H9 (cell line): ENCODE results near the gene DERL2. TPM values are rescaled to one million over a fixed set of nuclear protein-coding genes. Genes with fewer than 3 reads are reported as not detected.

Experiments used
- DNase-seq: peaks from one replicate; pipeline ENCODE4 v3.0.0-alpha.2; 2017
- H2AFZ ChIP-seq: one replicate; pipeline ENCODE4 v1.6.1; 2013; ENCODE audit warnings: mild to moderate bottlenecking, low read length, control low read depth, moderate library complexity
- H2AK5ac ChIP-seq: 2 replicates; pipeline ENCODE4 v1.6.1; 2013; ENCODE audit warnings: low read length, control low read depth, mixed read lengths; ENCODE audit not compliant: insufficient read length
- H2BK120ac ChIP-seq: one replicate; pipeline ENCODE4 v1.6.1; 2013; ENCODE audit warnings: low read depth, mild to moderate bottlenecking, low read length, control low read depth, inconsistent platforms; ENCODE audit not compliant: poor library complexity, severe bottlenecking
- H2BK12ac ChIP-seq: 2 replicates; pipeline ENCODE4 v1.6.1; 2013; ENCODE audit warnings: low read length, control low read depth, mixed read lengths, low read depth; ENCODE audit not compliant: insufficient read length
- H2BK15ac ChIP-seq: 2 replicates; pipeline ENCODE4 v1.6.1; 2013; ENCODE audit warnings: low read depth, low read length, control low read depth
- H2BK20ac ChIP-seq: one replicate; pipeline ENCODE4 v1.6.1; 2013; ENCODE audit warnings: low read depth, mild to moderate bottlenecking, low read length, control low read depth, inconsistent platforms; ENCODE audit not compliant: poor library complexity, severe bottlenecking
- H2BK5ac ChIP-seq: 2 replicates; pipeline ENCODE4 v1.6.1; 2013; ENCODE audit warnings: low read length, control low read depth, mixed read lengths; ENCODE audit not compliant: insufficient read length
- H3K14ac ChIP-seq: 2 replicates; pipeline ENCODE4 v1.6.1; 2013; ENCODE audit warnings: low read length, control low read depth; ENCODE audit not compliant: insufficient read depth
- H3K18ac ChIP-seq: 2 replicates; pipeline ENCODE4 v1.6.1; 2013; ENCODE audit warnings: low read depth, mild to moderate bottlenecking, mixed read lengths, low read length, control low read depth; ENCODE audit not compliant: insufficient read length
- H3K23ac ChIP-seq: 2 replicates; pipeline ENCODE4 v1.6.1; 2013; ENCODE audit warnings: low read length, control low read depth, mixed read lengths, low read depth; ENCODE audit not compliant: insufficient read length
- H3K23me2 ChIP-seq: 2 replicates; pipeline ENCODE4 v1.6.1; 2013; ENCODE audit warnings: low read depth, mild to moderate bottlenecking, mixed read lengths, low read length, control low read depth; ENCODE audit not compliant: insufficient read length, poor library complexity, severe bottlenecking
- H3K27ac ChIP-seq: 2 replicates; pipeline ENCODE4 v1.5.1; 2013; ENCODE audit warnings: low read length, control low read depth, mixed read lengths, low read depth; ENCODE audit not compliant: insufficient read length
- H3K27me3 ChIP-seq: 2 replicates; pipeline ENCODE4 v1.6.1; 2013; ENCODE audit warnings: low read length, control low read depth, inconsistent platforms; ENCODE audit not compliant: insufficient read depth
- H3K4ac ChIP-seq: 2 replicates; pipeline ENCODE4 v1.6.1; 2013; ENCODE audit warnings: low read depth, mild to moderate bottlenecking, control low read depth, inconsistent platforms, low read length, moderate library complexity
- H3K4me1 ChIP-seq: 2 replicates; pipeline ENCODE4 v1.6.1; 2013; ENCODE audit warnings: low read length, control low read depth, inconsistent platforms; ENCODE audit not compliant: insufficient read depth
- H3K4me2 ChIP-seq: 2 replicates; pipeline ENCODE4 v1.6.1; 2013; ENCODE audit warnings: low read length, control low read depth, mixed read lengths; ENCODE audit not compliant: insufficient read length, insufficient read depth
- H3K56ac ChIP-seq: 2 replicates; pipeline ENCODE4 v1.6.1; 2013; ENCODE audit warnings: low read depth, mild to moderate bottlenecking, mixed read lengths, low read length, control low read depth; ENCODE audit not compliant: insufficient read length
- H3K79me1 ChIP-seq: 2 replicates; pipeline ENCODE4 v1.6.1; 2013; ENCODE audit warnings: low read depth, mild to moderate bottlenecking, moderate library complexity, low read length, control low read depth, inconsistent platforms; ENCODE audit not compliant: insufficient read depth, poor library complexity, severe bottlenecking
- H3K79me2 ChIP-seq: 2 replicates; pipeline ENCODE4 v1.6.1; 2013; ENCODE audit warnings: low read length, control low read depth, inconsistent platforms; ENCODE audit not compliant: insufficient read depth
- H3K9ac ChIP-seq: 2 replicates; pipeline ENCODE4 v1.6.1; 2013; ENCODE audit warnings: low read length, control low read depth, mixed read lengths; ENCODE audit not compliant: insufficient read length; ENCODE audit errors: extremely low read depth
- H3K9me3 ChIP-seq: one replicate; pipeline ENCODE4 v1.6.1; 2013; ENCODE audit warnings: low read depth, low read length, inconsistent platforms; ENCODE audit not compliant: control insufficient read depth
- H3T11ph ChIP-seq: one replicate; pipeline ENCODE4 v1.6.1; 2013; ENCODE audit warnings: mild to moderate bottlenecking, low read length, control low read depth, inconsistent platforms
- H4K20me1 ChIP-seq: one replicate; pipeline ENCODE4 v1.6.1; 2013; ENCODE audit not compliant: control insufficient read depth, insufficient read length, insufficient read depth
- H4K5ac ChIP-seq: 2 replicates; pipeline ENCODE4 v1.6.1; 2013; ENCODE audit warnings: low read depth, mild to moderate bottlenecking, mixed read lengths, low read length, control low read depth; ENCODE audit not compliant: insufficient read length
- H4K8ac ChIP-seq: replicated peaks from 2 replicates; pipeline ENCODE4 v1.6.1; 2013; ENCODE audit warnings: low read length, control low read depth, mixed read lengths, low read depth; ENCODE audit not compliant: insufficient read length
- H4K91ac ChIP-seq: 2 replicates; pipeline ENCODE4 v1.6.1; 2013; ENCODE audit warnings: low read depth, mild to moderate bottlenecking, moderate library complexity, mixed read lengths, low read length, control low read depth; ENCODE audit not compliant: insufficient read length
- H3K27ac Mint-ChIP-seq, 3 experiments: 2 replicates in 2 of 3; 3 replicates in 1 of 3; pipeline ENCODE4 v1.8.0; 2020 to 2021; ENCODE audit warnings: mixed read lengths in 3 of 3, mild to moderate bottlenecking in 1 of 3, moderate library complexity in 1 of 3
- H3K27me3 Mint-ChIP-seq: 2 replicates; pipeline ENCODE4 v1.8.0; 2021; ENCODE audit warnings: low read depth, mild to moderate bottlenecking, moderate library complexity, mixed read lengths
- H3K36me3 Mint-ChIP-seq, 3 experiments: 2 replicates in 2 of 3; 3 replicates in 1 of 3; pipeline ENCODE4 v1.8.0; 2020 to 2021; ENCODE audit warnings: low read depth in 3 of 3, mixed read lengths in 3 of 3; ENCODE audit not compliant: insufficient read depth in 1 of 3
- H3K4me1 Mint-ChIP-seq, 2 experiments: 2 replicates each; pipeline ENCODE4 v1.8.0; 2020; ENCODE audit warnings: mixed read lengths in 2 of 2
- H3K4me3 Mint-ChIP-seq, 2 experiments: 2 replicates in 1 of 2; 3 replicates in 1 of 2; pipeline ENCODE4 v1.8.0; 2020 to 2021; ENCODE audit warnings: mild to moderate bottlenecking in 2 of 2, mixed read lengths in 2 of 2, moderate library complexity in 1 of 2
- H3K9me3 Mint-ChIP-seq, 2 experiments: 2 replicates in 1 of 2; 3 replicates in 1 of 2; pipeline ENCODE4 v1.8.0; 2020; ENCODE audit warnings: mild to moderate bottlenecking in 2 of 2, mixed read lengths in 2 of 2, moderate library complexity in 1 of 2
- WGBS: extraction: QIAGEN DNeasy Blood & Tissue Kit; methylation state at CpG from one replicate; pipeline ENCODE4 v1.1.7; 2013; ENCODE audit warnings: missing lambda C conversion rate, low lambda C conversion rate, mixed read lengths; ENCODE audit not compliant: insufficient read length; ENCODE audit errors: extremely low coverage; 5-methylcytosine and 5-hydroxymethylcytosine counted together
- total RNA-seq: library from RNA; stranded (reverse); gene quantifications from 2 replicates; pipeline ENCODE4 v1.2.1, GENCODE V29; 2021
- TF ChIP-seq, protein P1 (sequence below): fragments of 200-600 bp; sonication (generic); conservative IDR thresholded peaks from 3 replicates; pipeline ENCODE4 v1.8.0; 2021; ENCODE audit warnings: antibody characterized with exemption, mild to moderate bottlenecking

DERL2 gene
- total RNA-seq, 1 experiment from 2014 or later: 83.2 TPM

DNA sequence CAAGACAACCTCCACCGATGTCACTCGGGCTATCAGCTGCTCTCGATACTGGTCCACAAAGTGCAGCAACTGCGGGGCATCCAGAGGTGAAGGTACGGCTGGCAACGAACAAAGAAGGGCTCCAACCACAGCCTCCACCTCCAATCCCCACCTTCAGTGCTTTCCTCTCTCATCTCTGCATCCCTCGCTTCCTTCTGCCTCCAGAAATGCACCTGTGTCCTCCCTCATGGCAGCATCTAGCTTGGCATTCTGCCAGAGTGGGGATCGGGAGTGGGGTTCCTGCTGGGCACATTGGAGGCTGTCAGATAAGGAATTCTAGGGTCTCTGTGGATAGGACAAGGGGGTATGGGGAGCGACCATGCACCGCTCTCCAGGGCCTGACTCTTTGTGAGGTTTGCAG, 29.0 kb upstream of the DERL2 start:
- Histone ChIP-seq H3K27me3 (no peaks in the 10 kb centered on the region), H2BK5ac (no peak overlapping the region), H3K23me2 (no peaks in the 10 kb centered on the region), H2AK5ac (peak overlapping the region; percentile 2), H3K4me1 (no peaks in the 10 kb centered on the region), H3K27ac (no peak overlapping the region), H3K56ac (no peak overlapping the region), H2BK20ac (no peak overlapping the region), H3K9ac (no peak overlapping the region), H4K8ac (no peak overlapping the region), H3K79me1 (no peaks in the 10 kb centered on the region), H3K4me2 (no peak overlapping the region), H3K79me2 (no peaks in the 10 kb centered on the region), H4K91ac (peak overlapping the region; percentile 45), H3K23ac (no peak overlapping the region), H3K9me3 (no peaks in the 10 kb centered on the region), H3T11ph (no peak overlapping the region), H3K4ac (no peak overlapping the region), H3K18ac (no peak overlapping the region), H2AFZ (no peak overlapping the region), H2BK15ac (no peak overlapping the region), H4K5ac (no peak overlapping the region), H3K14ac (no peak overlapping the region), H2BK12ac (no peak overlapping the region), H2BK120ac (no peak overlapping the region), H4K20me1 (no peaks in the 10 kb centered on the region)
- DNase-seq: no peak
- Mint-ChIP-seq H3K9me3 (no peaks in the 10 kb centered on the region), H3K4me3 (no peak overlapping the region), H3K36me3 (no peaks in the 10 kb centered on the region), H3K4me1 (peaks cover 3 to 5% of the 10 kb centered on the region in 2 experiments; a peak in 1 of 4 replicates), H3K27ac (no peak overlapping the region), H3K27me3 (peaks cover 20% of the 10 kb centered on the region)
- TF ChIP-seq, protein P1, sequence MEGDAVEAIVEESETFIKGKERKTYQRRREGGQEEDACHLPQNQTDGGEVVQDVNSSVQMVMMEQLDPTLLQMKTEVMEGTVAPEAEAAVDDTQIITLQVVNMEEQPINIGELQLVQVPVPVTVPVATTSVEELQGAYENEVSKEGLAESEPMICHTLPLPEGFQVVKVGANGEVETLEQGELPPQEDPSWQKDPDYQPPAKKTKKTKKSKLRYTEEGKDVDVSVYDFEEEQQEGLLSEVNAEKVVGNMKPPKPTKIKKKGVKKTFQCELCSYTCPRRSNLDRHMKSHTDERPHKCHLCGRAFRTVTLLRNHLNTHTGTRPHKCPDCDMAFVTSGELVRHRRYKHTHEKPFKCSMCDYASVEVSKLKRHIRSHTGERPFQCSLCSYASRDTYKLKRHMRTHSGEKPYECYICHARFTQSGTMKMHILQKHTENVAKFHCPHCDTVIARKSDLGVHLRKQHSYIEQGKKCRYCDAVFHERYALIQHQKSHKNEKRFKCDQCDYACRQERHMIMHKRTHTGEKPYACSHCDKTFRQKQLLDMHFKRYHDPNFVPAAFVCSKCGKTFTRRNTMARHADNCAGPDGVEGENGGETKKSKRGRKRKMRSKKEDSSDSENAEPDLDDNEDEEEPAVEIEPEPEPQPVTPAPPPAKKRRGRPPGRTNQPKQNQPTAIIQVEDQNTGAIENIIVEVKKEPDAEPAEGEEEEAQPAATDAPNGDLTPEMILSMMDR: no peak
- WGBS: no CpG with 5 or more reads among the region's 10 CpGs
